ENCODE data around the gene MROH2A.
"Not testable (repeated sequence)": the region's sequence is repeated elsewhere in the genome, so short reads cannot be mapped to it uniquely, and the experiment has no call there.

MROH2A gene, protein sequence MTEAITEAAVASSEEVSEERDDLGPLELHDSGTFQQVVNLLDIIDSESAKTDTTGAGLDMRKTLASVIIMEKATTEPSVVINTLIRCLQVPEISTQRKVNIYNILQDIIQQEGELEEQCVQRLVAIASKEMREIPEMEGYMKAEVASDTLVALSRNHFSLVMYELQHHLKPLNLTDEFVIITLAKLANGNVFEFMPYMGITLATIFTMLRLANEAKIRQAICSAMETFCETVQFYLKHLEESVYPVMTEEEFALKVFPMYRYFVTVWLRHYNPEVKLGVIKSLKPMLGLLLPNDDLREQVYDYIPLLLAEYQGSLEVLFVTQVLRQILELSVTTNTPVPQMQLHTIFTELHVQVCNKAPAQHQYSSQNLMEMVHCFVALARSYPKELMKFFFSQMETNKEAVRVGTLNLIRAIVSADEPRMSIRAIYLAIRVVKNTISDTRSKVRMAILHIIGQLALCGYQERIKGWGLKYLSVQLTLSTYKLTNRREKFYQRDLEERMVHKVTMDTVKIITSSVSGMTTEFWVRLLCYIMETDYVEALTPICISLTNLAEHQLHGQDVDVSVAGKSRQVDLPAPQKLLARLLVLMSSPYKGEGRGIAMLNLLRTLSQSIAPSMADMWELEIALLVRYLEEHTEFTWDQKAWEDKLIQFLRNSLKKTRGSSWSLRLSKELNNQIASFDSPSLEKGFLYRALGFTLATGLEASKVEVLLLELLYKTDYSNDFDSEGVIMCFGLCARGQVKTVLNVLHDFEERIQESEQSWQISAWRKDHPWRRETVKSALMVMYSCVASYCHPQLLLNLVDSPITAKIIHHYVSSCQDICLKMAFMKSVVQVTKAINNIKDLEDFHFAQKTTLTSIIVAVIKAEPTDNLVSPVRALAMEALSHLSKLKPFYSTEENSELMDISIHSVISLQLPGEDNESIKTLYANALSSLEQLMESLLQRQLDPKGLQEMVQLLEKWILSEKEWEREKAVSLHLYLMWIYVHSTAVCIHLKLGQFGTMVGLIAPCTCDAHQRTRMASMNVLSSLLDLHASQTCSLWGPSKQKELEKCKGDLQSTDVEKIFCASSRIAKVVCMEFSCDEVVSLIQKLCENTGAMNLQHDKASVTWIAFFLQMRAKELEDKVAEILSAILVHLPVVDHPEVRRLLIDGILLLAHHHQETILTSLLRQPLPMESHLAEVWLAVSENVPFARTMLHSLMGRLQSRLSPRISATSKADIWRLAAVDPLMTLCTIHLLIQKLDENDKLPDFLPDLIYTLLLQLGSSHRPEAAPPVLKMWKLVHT (N-terminal part only)

DNA sequence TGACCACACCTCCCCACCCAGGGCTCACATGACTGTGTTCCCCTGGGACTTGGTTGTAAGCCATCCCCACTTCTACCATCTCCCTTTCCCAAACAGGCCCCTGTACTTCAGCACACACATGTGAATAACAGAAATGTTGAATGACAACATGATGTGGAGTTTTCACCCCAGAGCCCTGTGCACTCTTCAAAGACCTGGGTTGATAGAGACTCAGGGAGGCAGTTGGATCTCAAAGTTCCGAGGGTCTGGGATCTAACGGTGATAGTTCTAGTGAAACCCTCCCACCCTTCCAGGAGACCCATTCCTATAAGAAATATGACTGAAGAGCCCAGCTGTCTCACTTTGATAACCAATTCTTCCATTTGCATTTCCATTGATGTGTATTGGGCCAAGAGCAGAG lies at the start of gene MROH2A:
Gene MROH2A (plus strand): TSS at position 301 of the 400 bp plus-strand sequence. CDS start 1,029 bp downstream, outside the sequence.
- no peak for DNase-seq

DNA sequence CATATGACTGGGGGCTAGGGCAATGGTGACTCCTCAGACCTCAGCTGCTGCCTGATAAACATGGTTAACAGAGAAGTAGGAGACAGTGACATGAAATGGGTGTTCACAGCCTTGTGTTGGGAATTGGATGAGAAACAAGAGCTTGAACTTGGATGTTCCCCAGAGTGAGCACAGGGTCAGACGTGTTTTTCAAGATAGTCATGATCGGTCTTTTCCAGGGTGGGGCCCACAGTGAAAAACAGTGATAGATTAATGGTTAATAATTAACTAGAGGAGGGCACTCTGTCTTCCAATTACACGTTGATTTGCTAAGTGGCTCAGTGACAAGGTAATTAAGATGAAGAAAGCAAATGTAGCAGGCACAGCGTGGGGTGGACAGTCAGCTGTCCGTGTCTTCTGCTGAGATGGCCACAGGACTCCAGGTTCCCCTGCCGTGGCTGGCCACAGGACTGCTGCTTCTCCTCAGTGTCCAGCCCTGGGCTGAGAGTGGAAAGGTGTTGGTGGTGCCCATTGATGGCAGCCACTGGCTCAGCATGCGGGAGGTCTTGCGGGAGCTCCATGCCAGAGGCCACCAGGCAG lies 49.3 kb upstream of the MROH2A start, which contains the start of gene UGT1A3:
Gene UGT1A3 (plus strand): TSS at position 320 of the 579 bp plus-strand sequence. CDS start 85 bp downstream, at position 405.
- no peak for DNase-seq

DNA sequence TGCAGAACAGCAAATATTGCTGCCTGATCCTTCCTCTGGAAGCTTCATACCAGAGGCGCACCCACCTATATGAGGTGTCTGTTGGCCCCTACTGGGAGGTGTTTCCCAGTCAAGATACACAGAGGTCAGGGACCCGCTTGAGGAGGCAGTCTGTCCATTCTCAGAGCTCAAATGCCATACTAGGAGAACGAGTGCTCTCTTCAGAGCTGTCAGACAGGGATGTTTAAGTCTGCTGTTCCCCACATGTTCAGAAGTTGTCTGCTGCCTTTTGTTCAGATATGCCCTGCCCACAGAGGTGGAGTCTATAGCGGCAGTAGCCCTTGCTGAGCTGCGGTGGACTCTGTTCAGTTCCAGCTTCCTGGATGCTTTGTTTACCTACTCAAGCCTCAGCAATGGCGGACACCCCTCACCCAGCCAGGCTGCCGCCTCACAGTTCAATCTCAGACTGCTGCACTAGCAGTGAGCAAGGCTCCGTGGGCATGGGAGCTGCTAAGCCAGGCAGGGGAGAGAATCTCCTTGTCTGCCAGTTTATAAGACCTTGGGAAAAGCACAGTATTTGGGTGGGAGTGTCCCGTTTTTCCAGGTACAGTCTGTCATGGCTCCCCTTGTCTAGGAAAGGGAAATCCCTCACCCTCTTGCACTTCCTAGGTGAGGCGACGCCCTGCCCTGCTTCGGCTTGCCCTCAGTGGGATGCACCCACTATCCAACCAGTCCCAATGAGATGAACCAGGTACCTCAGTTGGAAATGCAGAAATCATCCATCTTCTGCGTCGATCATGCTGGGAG lies 41.1 kb upstream of the MROH2A start:
- DNase-seq, result not testable (repeated sequence)

DNA sequence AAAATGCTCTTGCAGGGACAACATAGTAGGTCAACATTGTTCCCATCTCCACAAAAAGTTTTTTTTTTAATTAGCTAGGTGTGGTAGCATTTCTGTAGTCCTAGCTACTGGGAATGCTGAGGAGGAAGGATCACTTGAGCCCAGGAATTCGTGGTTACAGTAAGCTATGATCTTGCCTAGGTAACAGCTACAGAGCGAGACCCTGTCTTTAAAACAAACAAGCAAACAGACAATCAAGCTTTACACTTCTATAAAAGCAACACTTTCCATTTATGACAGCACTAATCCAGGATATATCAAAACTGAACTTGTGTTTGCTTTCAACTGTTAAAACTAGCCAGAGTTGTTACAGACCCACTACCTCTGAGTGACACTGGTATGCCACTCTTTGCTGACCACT lies 37.3 kb upstream of the MROH2A start:
- no peak for DNase-seq

DNA sequence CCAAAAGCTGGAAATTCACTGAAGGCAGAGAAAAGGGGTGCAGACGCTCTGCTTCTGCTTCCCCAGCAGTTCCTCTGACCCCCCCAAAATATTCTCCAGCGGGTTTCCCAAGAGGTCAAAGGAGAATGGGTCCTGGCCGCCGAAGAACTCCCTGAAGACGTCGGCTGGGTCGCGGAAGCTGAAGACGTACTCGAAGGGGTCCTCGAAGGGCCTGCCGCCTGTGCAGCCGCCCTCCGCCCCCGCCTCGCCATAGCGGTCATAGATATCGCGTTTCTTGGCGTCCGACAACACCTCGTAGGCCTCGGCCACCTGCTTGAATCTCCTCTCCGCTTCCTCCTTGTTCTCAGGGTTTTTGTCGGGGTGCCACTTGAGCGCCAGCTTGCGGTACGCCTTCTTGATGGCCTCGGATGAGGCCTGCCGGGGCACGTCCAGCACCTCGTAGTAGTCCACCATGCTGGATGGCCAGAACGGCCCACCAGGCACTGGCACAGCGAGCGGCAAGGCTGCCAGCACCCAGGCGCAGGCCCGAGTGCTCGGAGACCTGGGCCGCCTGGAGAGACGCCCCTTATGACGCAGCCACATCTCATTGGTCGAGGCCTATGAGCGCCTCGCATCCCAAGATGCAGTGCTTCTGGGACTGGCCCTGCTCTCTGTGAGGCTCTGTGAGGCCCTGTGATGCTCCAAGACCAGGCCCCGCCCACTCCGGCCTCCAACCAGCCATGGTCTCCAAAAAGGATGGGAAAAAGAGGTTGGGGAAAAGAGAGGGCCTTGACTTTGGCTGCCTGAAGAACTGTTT lies 34.5 kb upstream of the MROH2A start:
- no peak for DNase-seq

DNA sequence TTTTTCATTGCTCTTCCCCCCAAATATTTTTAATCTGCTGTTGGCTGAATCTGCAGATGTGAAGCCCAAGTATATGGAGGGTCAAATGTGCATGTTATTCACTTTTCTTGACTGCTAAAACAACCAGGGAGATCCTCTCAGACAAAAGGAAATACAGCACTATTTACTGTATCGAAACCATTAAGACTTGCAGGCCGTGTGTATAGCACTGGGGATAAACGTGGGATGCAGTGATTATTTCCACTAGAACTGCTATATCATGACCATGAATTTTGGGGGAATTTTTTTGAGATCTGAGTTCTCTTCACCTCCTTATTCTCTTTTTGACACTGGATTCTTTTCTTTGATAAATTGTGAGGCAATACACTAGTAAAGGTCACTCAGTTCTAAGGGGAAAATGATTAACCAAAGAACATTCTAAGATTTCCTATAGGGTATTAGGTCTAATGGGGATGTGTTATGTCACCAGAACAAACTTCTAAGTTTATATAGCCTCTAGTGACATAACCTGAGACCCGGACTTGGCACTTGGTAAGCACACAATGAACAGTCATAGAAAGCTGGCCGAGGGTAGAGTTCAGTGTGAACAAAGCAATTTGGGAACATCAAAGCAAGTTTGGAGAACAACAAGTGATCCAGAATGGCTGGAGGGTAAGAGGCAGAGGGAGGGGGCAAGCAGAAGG lies 32.9 kb upstream of the MROH2A start:
- DNase-seq, result no peak

DNA sequence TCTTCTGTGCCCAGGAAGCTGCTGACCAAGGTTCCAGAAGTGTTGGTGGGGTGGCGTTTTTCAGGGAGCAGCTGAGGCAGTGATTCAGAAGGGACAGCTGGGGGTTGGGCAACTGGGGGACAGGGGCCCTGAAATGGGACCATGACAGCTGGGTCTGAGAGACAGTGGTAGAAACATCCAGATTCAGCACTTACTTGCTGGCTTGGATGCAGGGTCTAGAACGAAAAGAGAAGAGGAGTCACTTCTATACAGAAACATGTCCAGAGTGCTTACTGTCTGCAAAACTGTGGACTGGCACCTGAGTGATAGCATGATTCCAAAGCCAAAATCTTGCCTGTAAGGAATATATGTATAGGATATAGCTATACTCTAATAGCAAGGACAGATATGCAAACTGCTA lies 32.3 kb upstream of the MROH2A start:
- not testable (repeated sequence) for DNase-seq

DNA sequence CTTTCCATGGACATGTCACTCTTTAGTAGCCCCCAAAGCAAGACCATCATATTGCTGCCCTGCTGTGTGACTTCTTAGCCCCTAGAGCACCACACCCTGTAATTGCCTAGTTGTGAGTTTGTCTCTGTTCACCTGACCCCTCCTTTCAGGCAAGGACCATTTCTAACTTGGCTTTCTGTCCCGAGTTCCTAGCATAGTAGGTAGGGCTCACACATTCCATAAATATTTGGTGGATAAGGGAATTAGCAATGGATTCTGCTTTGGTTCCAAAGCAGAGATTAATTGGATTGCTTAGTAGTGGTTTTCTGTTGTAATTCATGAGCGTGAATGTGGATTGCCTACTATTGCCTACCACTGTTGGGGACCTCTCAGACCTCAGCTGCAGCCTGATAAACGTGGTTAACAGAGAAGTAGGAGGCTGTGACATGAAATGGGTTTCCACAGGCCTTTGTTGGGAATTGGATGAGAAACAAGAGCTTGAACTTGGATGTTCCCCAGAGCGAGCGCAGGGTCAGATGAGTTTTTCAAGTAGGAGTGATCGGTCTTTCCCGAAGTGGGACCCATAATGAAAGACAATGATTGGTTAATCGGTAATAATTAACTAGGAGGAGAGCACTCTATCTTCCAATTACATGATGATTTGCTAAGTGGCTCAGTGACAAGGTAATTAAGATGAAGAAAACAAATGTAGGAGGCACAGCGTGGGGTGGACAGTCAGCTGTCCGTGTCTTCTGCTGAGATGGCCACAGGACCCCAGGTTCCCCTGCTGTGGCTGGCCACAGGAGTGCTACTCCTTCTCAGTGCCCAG lies 31.5 kb upstream of the MROH2A start:
- DNase-seq, result no peak

DNA sequence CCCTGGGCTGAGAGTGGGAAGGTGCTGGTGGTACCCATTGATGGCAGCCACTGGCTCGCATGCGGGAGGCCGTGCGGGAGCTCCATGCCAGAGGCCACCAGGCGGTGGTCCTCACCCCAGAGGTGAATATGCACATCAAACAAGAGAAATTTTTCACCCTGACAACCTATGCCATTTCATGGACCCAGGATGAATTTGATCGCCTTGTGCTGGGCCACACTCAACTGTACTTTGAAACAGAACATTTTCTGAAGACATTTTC lies 30.9 kb upstream of the MROH2A start:
- no peak for DNase-seq

DNA sequence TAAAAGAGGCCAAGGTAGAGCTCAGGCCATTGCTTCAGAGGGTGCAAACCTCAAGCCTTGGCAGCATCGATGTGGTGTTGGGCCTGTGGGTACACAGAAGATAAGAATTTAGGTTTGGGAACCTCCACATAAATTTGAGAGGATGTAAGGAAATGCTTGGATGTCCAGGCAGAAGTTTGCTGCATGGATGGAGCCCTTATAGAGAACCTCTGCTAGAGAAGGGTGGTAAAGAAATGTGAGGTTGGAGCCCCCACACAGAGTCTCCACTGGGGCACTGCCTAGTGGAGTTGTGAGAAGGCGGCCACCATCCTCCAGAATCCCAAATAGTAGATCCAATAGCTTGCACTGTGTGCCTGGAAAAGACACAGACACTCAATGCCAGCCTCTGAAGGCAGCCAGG lies 27.4 kb upstream of the MROH2A start:
- not testable (repeated sequence) for DNase-seq

DNA sequence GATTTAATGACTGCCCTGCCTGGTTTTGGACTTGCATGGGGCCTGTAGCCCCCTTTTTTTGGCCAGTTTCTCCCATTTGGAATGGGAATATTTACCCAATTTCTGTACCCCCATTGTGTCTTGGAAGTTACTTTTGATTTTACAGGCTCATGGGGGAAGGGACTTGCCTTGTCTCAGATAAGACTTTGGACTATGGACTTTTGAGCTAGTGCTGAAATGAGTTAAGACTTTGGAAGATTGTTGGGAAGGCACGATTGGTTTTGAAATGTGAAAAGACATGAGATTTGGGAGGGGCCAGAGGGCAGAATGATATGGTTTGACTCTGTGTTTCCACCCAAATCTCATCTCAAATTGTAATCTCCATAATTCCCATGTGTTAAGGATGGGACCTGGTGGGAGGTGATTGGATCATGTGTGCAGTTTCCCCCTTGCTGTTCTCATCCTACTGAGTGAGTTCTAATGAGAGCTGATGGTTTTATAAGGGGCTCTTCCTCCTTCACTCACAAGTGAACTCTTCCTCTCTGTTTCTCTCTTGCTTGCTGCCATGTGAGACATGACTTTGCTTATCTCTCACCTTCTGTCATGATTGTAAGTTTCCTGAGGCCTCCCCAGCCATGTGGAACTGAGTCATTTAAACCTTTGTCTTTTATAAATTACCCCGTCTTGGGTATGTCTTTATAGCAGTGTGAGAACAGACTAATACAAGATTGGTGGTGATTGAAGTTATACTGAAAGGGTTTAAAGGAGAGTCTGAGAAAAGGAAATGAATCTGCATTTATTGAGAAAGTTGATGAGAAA lies 26.7 kb upstream of the MROH2A start:
- not testable (repeated sequence) for DNase-seq

DNA sequence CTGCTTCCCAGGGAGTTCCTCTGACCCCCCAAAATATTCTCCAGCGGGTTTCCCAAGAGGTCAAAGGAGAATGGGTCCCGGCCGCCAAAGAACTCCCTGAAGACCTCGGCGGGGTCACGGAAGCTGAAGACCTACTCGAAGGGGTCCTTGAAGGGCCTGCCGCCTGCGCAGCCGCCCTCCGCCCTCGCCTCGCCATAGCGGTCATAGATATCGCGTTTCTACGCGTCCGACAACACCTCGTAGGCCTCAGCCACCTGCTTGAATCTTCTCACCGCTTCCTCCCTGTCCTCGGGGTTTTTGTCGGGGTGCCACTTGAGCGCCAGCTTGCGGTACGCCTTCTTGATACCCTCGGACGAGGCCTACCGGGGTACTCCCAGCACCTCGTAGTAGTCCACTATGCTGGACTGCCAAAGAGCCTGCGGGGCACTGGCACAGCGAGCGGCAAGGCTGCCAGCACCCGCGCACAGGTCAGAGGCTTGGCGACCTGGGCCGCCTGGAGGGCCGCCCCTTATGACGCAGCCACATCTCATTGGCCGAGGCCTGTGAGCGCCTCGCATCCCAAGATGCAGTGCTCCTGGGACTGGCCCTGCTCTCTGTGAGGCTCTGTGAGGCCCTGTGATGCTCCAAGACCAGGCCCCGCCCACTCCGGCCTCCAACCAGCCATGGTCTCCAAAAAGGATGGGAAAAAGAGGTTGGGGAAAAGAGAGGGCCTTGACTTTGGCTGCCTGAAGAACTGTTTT lies 23.1 kb upstream of the MROH2A start:
- DNase-seq, result no peak

DNA sequence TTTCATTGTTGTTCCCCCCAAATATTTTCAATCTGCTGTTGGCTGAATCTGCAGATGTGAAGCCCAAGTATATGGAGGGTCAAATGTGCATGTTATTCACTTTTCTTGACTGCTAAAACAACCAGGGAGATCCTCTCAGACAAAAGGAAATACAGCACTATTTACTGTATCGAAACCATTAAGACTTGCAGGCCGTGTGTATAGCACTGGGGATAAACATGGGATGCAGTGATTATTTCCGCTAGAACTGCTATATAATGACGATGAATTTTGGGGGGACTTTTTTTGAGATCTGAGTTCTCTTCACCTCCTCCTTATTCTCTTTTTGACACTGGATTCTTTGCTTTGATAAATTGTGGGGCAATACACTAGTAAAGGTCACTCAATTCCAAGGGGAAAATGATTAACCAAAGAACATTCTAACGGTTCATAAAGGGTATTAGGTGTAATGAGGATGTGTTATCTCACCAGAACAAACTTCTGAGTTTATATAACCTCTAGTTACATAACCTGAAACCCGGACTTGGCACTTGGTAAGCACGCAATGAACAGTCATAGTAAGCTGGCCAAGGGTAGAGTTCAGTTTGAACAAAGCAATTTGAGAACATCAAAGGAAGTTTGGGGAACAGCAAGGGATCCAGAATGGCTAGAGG lies 21.6 kb upstream of the MROH2A start:
- DNase-seq, result no peak

DNA sequence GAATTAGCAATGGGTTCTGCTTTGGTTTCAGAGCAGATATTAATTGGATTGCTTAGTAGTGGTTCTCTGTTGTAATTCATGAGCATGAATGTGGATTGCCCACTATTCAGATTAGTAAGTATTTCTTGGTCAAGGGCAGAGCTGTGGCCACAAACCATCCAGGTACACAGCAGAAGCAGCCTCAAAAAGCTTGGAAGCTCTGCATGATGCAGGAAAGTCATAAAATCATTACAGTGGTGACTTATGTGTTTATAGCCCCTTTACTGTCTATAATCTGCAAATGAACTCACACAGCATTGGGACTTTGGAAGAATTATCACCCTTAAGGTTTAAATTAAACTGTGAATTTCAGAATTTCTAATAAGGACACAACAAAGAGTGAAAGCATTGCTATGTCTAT lies 20.0 kb upstream of the MROH2A start:
- no peak for DNase-seq

DNA sequence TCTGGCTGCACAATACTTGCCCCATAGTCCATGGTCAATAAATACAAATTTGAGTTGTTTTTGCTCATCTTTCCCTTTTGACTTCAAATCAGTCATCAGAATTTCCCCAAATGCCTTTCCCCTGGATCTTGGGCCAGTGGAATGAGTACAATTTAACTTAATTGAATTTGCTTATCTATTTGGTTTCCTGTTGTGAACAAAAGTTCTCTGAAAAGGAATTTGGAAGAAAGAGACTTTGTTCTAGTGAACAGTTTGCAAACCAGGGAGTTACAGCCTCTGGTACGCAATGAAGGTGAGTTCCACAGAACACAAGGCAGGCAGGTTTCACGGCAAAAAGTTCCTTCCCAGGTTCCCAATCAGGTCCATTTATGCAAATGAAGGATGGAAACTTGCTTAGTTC lies 19.3 kb upstream of the MROH2A start:
- no peak for DNase-seq

DNA sequence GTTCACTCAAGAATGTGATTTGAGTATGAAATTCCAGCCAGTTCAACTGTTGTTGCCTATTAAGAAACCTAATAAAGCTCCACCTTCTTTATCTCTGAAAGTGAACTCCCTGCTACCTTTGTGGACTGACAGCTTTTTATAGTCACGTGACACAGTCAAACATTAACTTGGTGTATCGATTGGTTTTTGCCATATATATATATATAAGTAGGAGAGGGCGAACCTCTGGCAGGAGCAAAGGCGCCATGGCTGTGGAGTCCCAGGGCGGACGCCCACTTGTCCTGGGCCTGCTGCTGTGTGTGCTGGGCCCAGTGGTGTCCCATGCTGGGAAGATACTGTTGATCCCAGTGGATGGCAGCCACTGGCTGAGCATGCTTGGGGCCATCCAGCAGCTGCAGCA lies 18.1 kb upstream of the MROH2A start, which contains the start of gene UGT1A1:
Gene UGT1A1 (plus strand): TSS at position 228 of the 400 bp plus-strand sequence. CDS start 18 bp downstream, at position 246.
- DNase-seq, result no peak
